ENCODE data around the gene SLC1A2.

GRCh38 chr11:35402751-35403660, 16.4 kb downstream of the SLC1A2 start:
- TF ChIP-seq CTCF (IDR thresholded peaks at IDR 0.05) (no peak), EZH2 (IDR thresholded peaks at IDR 0.05) (no peak), EZH2phosphoT487 (IDR thresholded peaks at IDR 0.05) (no peak)

Data from neural progenitor cell (in vitro differentiated cells).